Measurements from ENCODE around the gene GAS5.

The GAS5 gene

GRCh38 chr1:173900427-173900826 lies 32.6 kb upstream of the GAS5 start:
- Histone ChIP-seq H3K4ac (ENCODE audit: low read length) (no peak overlapping the region), H3K14ac (ENCODE audit: low read length) (no peak overlapping the region), H3K9ac (ENCODE audit: low read depth, low read length, poor library complexity) (no peak overlapping the region), H3K27me3 (ENCODE audit: control insufficient read depth in 3 of 3, insufficient read depth in 3 of 3, low read depth in 1 of 3, low read length in 3 of 3) (no peaks in the 10 kb centered on the region), H3K18ac (ENCODE audit: low read length) (no peak overlapping the region), H4K8ac (ENCODE audit: low read depth, low read length) (no peak overlapping the region), H2BK120ac (ENCODE audit: low read depth, low read length) (no peak overlapping the region), H3K36me3 (replicated peaks in 1 of 2; ENCODE audit: control insufficient read depth in 2 of 2, insufficient read depth in 2 of 2, low read length in 2 of 2) (peaks cover 0 to 8% of the 10 kb centered on the region in 2 donors), H3K79me1 (ENCODE audit: low read depth, low read length) (no peaks in the 10 kb centered on the region), H2BK12ac (ENCODE audit: low read length) (no peak overlapping the region), H2AFZ (ENCODE audit: low read length) (no peak overlapping the region), H3K23ac (ENCODE audit: low read depth, low read length, poor library complexity) (no peak overlapping the region), H3K4me3 (ENCODE audit: low read length in 2 of 2) (no peak overlapping the region), H2BK15ac (ENCODE audit: low read length) (no peak overlapping the region), H3K4me1 (ENCODE audit: control insufficient read depth in 2 of 2, insufficient read depth in 1 of 2, low read depth in 1 of 2, low read length in 2 of 2) (no peaks in the 10 kb centered on the region), H2AK5ac (ENCODE audit: low read depth, low read length) (no peak overlapping the region), H3K9me3 (replicated peaks in 1 of 2; ENCODE audit: control insufficient read depth in 2 of 2, insufficient read depth in 1 of 2, low read depth in 1 of 2, low read length in 2 of 2) (no peaks in the 10 kb centered on the region), H3K27ac (replicated peaks; ENCODE audit: low read length) (no peak overlapping the region), H4K91ac (ENCODE audit: low read depth, low read length, poor library complexity) (no peak overlapping the region), H2BK5ac (ENCODE audit: low read length) (no peak overlapping the region), H3K4me2 (ENCODE audit: insufficient read depth, low read length, poor library complexity, severe bottlenecking) (no peak overlapping the region)
- no CpG with 5 or more reads among the region's 2 CpGs for WGBS, 2 donors (ENCODE audit: extremely low coverage in 2 of 2, insufficient read length in 2 of 2, insufficient replicate concordance in 1 of 2)
- DNase-seq (ENCODE audit: low spot score): no peak

GRCh38 chr1:173894189-173894588 lies 26.4 kb upstream of the GAS5 start:
- no peak overlapping the region for H3K23ac ChIP-seq (ENCODE audit: low read depth, low read length, poor library complexity)
- peaks cover 0 to 53% of the 10 kb centered on the region in 2 donors for H3K36me3 ChIP-seq (replicated peaks in 1 of 2; ENCODE audit: control insufficient read depth in 2 of 2, insufficient read depth in 2 of 2, low read length in 2 of 2)
- H2BK120ac ChIP-seq (ENCODE audit: low read depth, low read length): no peak overlapping the region
- H3K27me3 ChIP-seq (ENCODE audit: control insufficient read depth in 3 of 3, insufficient read depth in 3 of 3, low read depth in 1 of 3, low read length in 3 of 3): no peaks in the 10 kb centered on the region
- no peak overlapping the region for H3K27ac ChIP-seq (replicated peaks; ENCODE audit: low read length)
- no peak overlapping the region for H4K8ac ChIP-seq (ENCODE audit: low read depth, low read length)
- H2BK15ac ChIP-seq (ENCODE audit: low read length): no peak overlapping the region
- no peak overlapping the region for H2BK12ac ChIP-seq (ENCODE audit: low read length)
- H3K9ac ChIP-seq (ENCODE audit: low read depth, low read length, poor library complexity): no peak overlapping the region
- no peaks in the 10 kb centered on the region for H3K79me1 ChIP-seq (ENCODE audit: low read depth, low read length)
- H3K4ac ChIP-seq (ENCODE audit: low read length): no peak overlapping the region
- H2AK5ac ChIP-seq (ENCODE audit: low read depth, low read length): no peak overlapping the region
- no peaks in the 10 kb centered on the region for H3K9me3 ChIP-seq (replicated peaks in 1 of 2; ENCODE audit: control insufficient read depth in 2 of 2, insufficient read depth in 1 of 2, low read depth in 1 of 2, low read length in 2 of 2)
- no peak overlapping the region for H3K4me2 ChIP-seq (ENCODE audit: insufficient read depth, low read length, poor library complexity, severe bottlenecking)
- H3K14ac ChIP-seq (ENCODE audit: low read length): no peak overlapping the region
- DNase-seq (ENCODE audit: low spot score): no peak
- no peaks in the 10 kb centered on the region for H3K4me1 ChIP-seq (ENCODE audit: control insufficient read depth in 2 of 2, insufficient read depth in 1 of 2, low read depth in 1 of 2, low read length in 2 of 2)
- no peak overlapping the region for H3K18ac ChIP-seq (ENCODE audit: low read length)
- no peak overlapping the region for H4K91ac ChIP-seq (ENCODE audit: low read depth, low read length, poor library complexity)
- WGBS, 2 donors (ENCODE audit: extremely low coverage in 2 of 2, insufficient read length in 2 of 2, insufficient replicate concordance in 1 of 2): no CpG with 5 or more reads among the region's 3 CpGs
- no peak overlapping the region for H3K4me3 ChIP-seq (ENCODE audit: low read length in 2 of 2)
- no peak overlapping the region for H2AFZ ChIP-seq (ENCODE audit: low read length)
- H2BK5ac ChIP-seq (ENCODE audit: low read length): no peak overlapping the region

- H3K18ac ChIP-seq (ENCODE audit: low read length): no peak overlapping the region
- no peak overlapping the region for H3K9ac ChIP-seq (ENCODE audit: low read depth, low read length, poor library complexity)
- no peak overlapping the region for H2BK12ac ChIP-seq (ENCODE audit: low read length)
- H3K79me1 ChIP-seq (ENCODE audit: low read depth, low read length): no peaks in the 10 kb centered on the region
- no peak overlapping the region for H3K4me2 ChIP-seq (ENCODE audit: insufficient read depth, low read length, poor library complexity, severe bottlenecking)
- H2BK120ac ChIP-seq (ENCODE audit: low read depth, low read length): no peak overlapping the region
- no peak overlapping the region for H2AFZ ChIP-seq (ENCODE audit: low read length)
- peaks cover 0 to 58% of the 10 kb centered on the region in 2 donors for H3K36me3 ChIP-seq (replicated peaks in 1 of 2; ENCODE audit: control insufficient read depth in 2 of 2, insufficient read depth in 2 of 2, low read length in 2 of 2)
- no peak overlapping the region for H2BK5ac ChIP-seq (ENCODE audit: low read length)
- H3K4ac ChIP-seq (ENCODE audit: low read length): no peak overlapping the region
- H3K14ac ChIP-seq (ENCODE audit: low read length): no peak overlapping the region
- no peak overlapping the region for H2BK15ac ChIP-seq (ENCODE audit: low read length)
- no peak overlapping the region for H3K4me3 ChIP-seq (ENCODE audit: low read length in 2 of 2)
- DNase-seq (ENCODE audit: low spot score): no peak
- H3K23ac ChIP-seq (ENCODE audit: low read depth, low read length, poor library complexity): no peak overlapping the region
- no peak overlapping the region for H3K27ac ChIP-seq (replicated peaks; ENCODE audit: low read length)
- H2AK5ac ChIP-seq (ENCODE audit: low read depth, low read length): no peak overlapping the region
- H4K8ac ChIP-seq (ENCODE audit: low read depth, low read length): no peak overlapping the region
- no peak overlapping the region for H4K91ac ChIP-seq (ENCODE audit: low read depth, low read length, poor library complexity)
- H3K9me3 ChIP-seq (replicated peaks in 1 of 2; ENCODE audit: control insufficient read depth in 2 of 2, insufficient read depth in 1 of 2, low read depth in 1 of 2, low read length in 2 of 2): no peaks in the 10 kb centered on the region
- WGBS, 2 donors (ENCODE audit: extremely low coverage in 2 of 2, insufficient read length in 2 of 2, insufficient replicate concordance in 1 of 2): no CpG with 5 or more reads among the region's 1 CpG
- H3K27me3 ChIP-seq (ENCODE audit: control insufficient read depth in 3 of 3, insufficient read depth in 3 of 3, low read depth in 1 of 3, low read length in 3 of 3): no peaks in the 10 kb centered on the region
- no peaks in the 10 kb centered on the region for H3K4me1 ChIP-seq (ENCODE audit: control insufficient read depth in 2 of 2, insufficient read depth in 1 of 2, low read depth in 1 of 2, low read length in 2 of 2)
These were observed 25.8 kb upstream of the GAS5 start for GRCh38 chr1:173893611-173894010.

GRCh38 chr1:173889885-173890284 lies 22.1 kb upstream of the GAS5 start:
- H4K8ac ChIP-seq (ENCODE audit: low read depth, low read length): no peak overlapping the region
- H3K9ac ChIP-seq (ENCODE audit: low read depth, low read length, poor library complexity): no peak overlapping the region
- no peaks in the 10 kb centered on the region for H3K79me1 ChIP-seq (ENCODE audit: low read depth, low read length)
- no peak overlapping the region for H3K4me3 ChIP-seq (ENCODE audit: low read length in 2 of 2)
- no peak overlapping the region for H3K23ac ChIP-seq (ENCODE audit: low read depth, low read length, poor library complexity)
- no peak overlapping the region for H4K91ac ChIP-seq (ENCODE audit: low read depth, low read length, poor library complexity)
- no peak overlapping the region for H2AFZ ChIP-seq (ENCODE audit: low read length)
- no peak overlapping the region for H2BK15ac ChIP-seq (ENCODE audit: low read length)
- no peak for DNase-seq (ENCODE audit: low spot score)
- no peak overlapping the region for H2AK5ac ChIP-seq (ENCODE audit: low read depth, low read length)
- no CpG with 5 or more reads among the region's 2 CpGs for WGBS, 2 donors (ENCODE audit: extremely low coverage in 2 of 2, insufficient read length in 2 of 2, insufficient replicate concordance in 1 of 2)
- H2BK120ac ChIP-seq (ENCODE audit: low read depth, low read length): no peak overlapping the region
- no peaks in the 10 kb centered on the region for H3K27me3 ChIP-seq (ENCODE audit: control insufficient read depth in 3 of 3, insufficient read depth in 3 of 3, low read depth in 1 of 3, low read length in 3 of 3)
- H3K36me3 ChIP-seq (replicated peaks in 1 of 2; ENCODE audit: control insufficient read depth in 2 of 2, insufficient read depth in 2 of 2, low read length in 2 of 2): peaks cover 12 to 83% of the 10 kb centered on the region in 2 donors
- no peak overlapping the region for H3K18ac ChIP-seq (ENCODE audit: low read length)
- H3K27ac ChIP-seq (replicated peaks; ENCODE audit: low read length): no peak overlapping the region
- peaks cover 0 to 2% of the 10 kb centered on the region in 2 donors for H3K4me1 ChIP-seq (ENCODE audit: control insufficient read depth in 2 of 2, insufficient read depth in 1 of 2, low read depth in 1 of 2, low read length in 2 of 2)
- H3K4ac ChIP-seq (ENCODE audit: low read length): no peak overlapping the region
- no peak overlapping the region for H2BK12ac ChIP-seq (ENCODE audit: low read length)
- no peak overlapping the region for H3K4me2 ChIP-seq (ENCODE audit: insufficient read depth, low read length, poor library complexity, severe bottlenecking)
- H2BK5ac ChIP-seq (ENCODE audit: low read length): no peak overlapping the region
- H3K14ac ChIP-seq (ENCODE audit: low read length): no peak overlapping the region
- no peaks in the 10 kb centered on the region for H3K9me3 ChIP-seq (replicated peaks in 1 of 2; ENCODE audit: control insufficient read depth in 2 of 2, insufficient read depth in 1 of 2, low read depth in 1 of 2, low read length in 2 of 2)

Measured in neuronal stem cell (in vitro differentiated cells).